Suprapubic skin (tissue), 4 donors: ENCODE results near the gene FIGN. TPM values are rescaled to one million over a fixed set of nuclear protein-coding genes. Genes with fewer than 3 reads are reported as not detected.

Experiments
- DNase-seq, 2 donors: peaks; one replicate each; pipeline ENCODE4 v3.0.0-alpha.2; 2019; ENCODE audit warnings: low spot score in 2 of 2
- H3K27ac ChIP-seq: fragments of 200-600 bp; sonication (generic); one replicate; pipeline ENCODE4 v1.5.1; 2019
- H3K27me3 ChIP-seq: fragments of 200-600 bp; sonication (generic); one replicate; pipeline ENCODE4 v1.5.1; 2019
- H3K36me3 ChIP-seq: fragments of 200-600 bp; sonication (generic); one replicate; pipeline ENCODE4 v1.5.1; 2019
- H3K4me1 ChIP-seq: fragments of 200-600 bp; sonication (generic); one replicate; pipeline ENCODE4 v1.5.1; 2019
- H3K4me3 ChIP-seq: fragments of 200-600 bp; sonication (generic); one replicate; pipeline ENCODE4 v1.5.1; 2019; ENCODE audit warnings: mild to moderate bottlenecking
- H3K9me3 ChIP-seq: fragments of 200-600 bp; sonication (generic); one replicate; pipeline ENCODE4 v1.5.1; 2019
- CTCF ChIP-seq, 2 donors: fragments of 200-600 bp in 1 of 2; fragments of 450-650 bp in 1 of 2; sonication (generic) in 1 of 2; IDR thresholded peaks; one replicate each; pipeline ENCODE4 v1.5.1; 2016 to 2019; ENCODE audit warnings: antibody characterized with exemption in 2 of 2, mild to moderate bottlenecking in 1 of 2, moderate library complexity in 1 of 2
- EP300 ChIP-seq: sonication (generic); formaldehyde crosslinking; IDR thresholded peaks from one replicate; pipeline ENCODE4 v1.6.1; 2017; ENCODE audit warnings: antibody characterized with exemption
- POLR2A ChIP-seq, 2 donors: fragments of 450-650 bp; IDR thresholded peaks; one replicate each; pipeline ENCODE4 v1.6.1; 2017; ENCODE audit warnings: antibody characterized with exemption in 2 of 2, mild to moderate bottlenecking in 2 of 2, moderate library complexity in 2 of 2
- POLR2AphosphoS5 ChIP-seq, 3 donors: sonication (generic); formaldehyde crosslinking; IDR thresholded peaks; one replicate each; pipeline ENCODE4 v1.6.1; 2017; ENCODE audit warnings: antibody characterized with exemption in 3 of 3
- WGBS: methylation state at CpG from one replicate; pipeline ENCODE4 v1.1.5; 2018; 5-methylcytosine and 5-hydroxymethylcytosine counted together
- total RNA-seq, 4 donors: library from RNA; depleted of rRNA; stranded (reverse); fragments of >200 nt; gene quantifications; one replicate each; pipeline ENCODE4 v1.1.0, GENCODE V29; 2016

The FIGN gene
- total RNA-seq, 4 donors from 2014 or later = 1.6 to 2.2 (median 1.9) TPM

GRCh38 chr2:163675388-163675787 is 60.4 kb downstream of the FIGN start:
- H3K27ac ChIP-seq = no peak overlapping the region
- H3K4me3 ChIP-seq = no peak overlapping the region
- no peaks in the 10 kb centered on the region for H3K27me3 ChIP-seq
- no peaks in the 10 kb centered on the region for H3K9me3 ChIP-seq
- no peaks in the 10 kb centered on the region for H3K4me1 ChIP-seq
- H3K36me3 ChIP-seq = no peaks in the 10 kb centered on the region
- no peak for TF ChIP-seq EP300
- TF ChIP-seq POLR2A (IDR thresholded peaks at IDR 0.05) = no peak
- no peak for TF ChIP-seq CTCF (IDR thresholded peaks at IDR 0.05)
- no peak for TF ChIP-seq POLR2AphosphoS5 (IDR thresholded peaks at IDR 0.05)
- 87% methylated on average over 2 of the region's 2 CpGs for WGBS
- no peak for DNase-seq

- H3K9me3 ChIP-seq = no peaks in the 10 kb centered on the region
- no peaks in the 10 kb centered on the region for H3K36me3 ChIP-seq
- H3K27me3 ChIP-seq = no peaks in the 10 kb centered on the region
- no peak for TF ChIP-seq POLR2A (IDR thresholded peaks at IDR 0.05)
- TF ChIP-seq CTCF (IDR thresholded peaks at IDR 0.05) = no peak
- TF ChIP-seq POLR2AphosphoS5 (IDR thresholded peaks at IDR 0.05) = no peak
- no peak for TF ChIP-seq EP300
- WGBS = 100% methylated on average over 2 of the region's 2 CpGs
- no peak overlapping the region for H3K4me3 ChIP-seq
- no peaks in the 10 kb centered on the region for H3K4me1 ChIP-seq
- no peak overlapping the region for H3K27ac ChIP-seq
- DNase-seq = no peak
These were observed 62.3 kb downstream of the FIGN start for GRCh38 chr2:163673522-163673921.

- no peaks in the 10 kb centered on the region for H3K9me3 ChIP-seq
- H3K4me1 ChIP-seq = peaks cover 2% of the 10 kb centered on the region
- H3K27ac ChIP-seq = no peak overlapping the region
- TF ChIP-seq CTCF (IDR thresholded peaks at IDR 0.05) = no peak
- TF ChIP-seq POLR2A (IDR thresholded peaks at IDR 0.05) = no peak
- no peak overlapping the region for H3K4me3 ChIP-seq
- H3K27me3 ChIP-seq = no peaks in the 10 kb centered on the region
- no peak for DNase-seq
- H3K36me3 ChIP-seq = no peaks in the 10 kb centered on the region
- 74% methylated on average over 3 of the region's 3 CpGs for WGBS
These were observed 64.9 kb downstream of the FIGN start for GRCh38 chr2:163670929-163671328.

- no peak overlapping the region for H3K4me3 ChIP-seq
These were observed 66.3 kb downstream of the FIGN start for GRCh38 chr2:163669506-163669905.

More at GRCh38 chr2:163669506-163669905, 66.3 kb downstream of the FIGN start:
- DNase-seq = no peak
- WGBS = 24% methylated on average over 2 of the region's 2 CpGs
- Histone ChIP-seq H3K27ac (no peak overlapping the region), H3K27me3 (no peaks in the 10 kb centered on the region), H3K9me3 (no peaks in the 10 kb centered on the region), H3K36me3 (no peaks in the 10 kb centered on the region), H3K4me1 (peaks cover 2% of the 10 kb centered on the region)
- TF ChIP-seq EP300 (no peak), POLR2AphosphoS5 (IDR thresholded peaks at IDR 0.05) (no peak), CTCF (IDR thresholded peaks at IDR 0.05) (no peak), POLR2A (IDR thresholded peaks at IDR 0.05) (no peak)
